ENCODE measurements around the gene STIP1. TPM values are rescaled to one million over a fixed set of nuclear protein-coding genes. Genes with fewer than 3 reads are reported as not detected.

Gene STIP1
- total RNA-seq, 1 experiment from 2014 or later = 171 TPM

DNA sequence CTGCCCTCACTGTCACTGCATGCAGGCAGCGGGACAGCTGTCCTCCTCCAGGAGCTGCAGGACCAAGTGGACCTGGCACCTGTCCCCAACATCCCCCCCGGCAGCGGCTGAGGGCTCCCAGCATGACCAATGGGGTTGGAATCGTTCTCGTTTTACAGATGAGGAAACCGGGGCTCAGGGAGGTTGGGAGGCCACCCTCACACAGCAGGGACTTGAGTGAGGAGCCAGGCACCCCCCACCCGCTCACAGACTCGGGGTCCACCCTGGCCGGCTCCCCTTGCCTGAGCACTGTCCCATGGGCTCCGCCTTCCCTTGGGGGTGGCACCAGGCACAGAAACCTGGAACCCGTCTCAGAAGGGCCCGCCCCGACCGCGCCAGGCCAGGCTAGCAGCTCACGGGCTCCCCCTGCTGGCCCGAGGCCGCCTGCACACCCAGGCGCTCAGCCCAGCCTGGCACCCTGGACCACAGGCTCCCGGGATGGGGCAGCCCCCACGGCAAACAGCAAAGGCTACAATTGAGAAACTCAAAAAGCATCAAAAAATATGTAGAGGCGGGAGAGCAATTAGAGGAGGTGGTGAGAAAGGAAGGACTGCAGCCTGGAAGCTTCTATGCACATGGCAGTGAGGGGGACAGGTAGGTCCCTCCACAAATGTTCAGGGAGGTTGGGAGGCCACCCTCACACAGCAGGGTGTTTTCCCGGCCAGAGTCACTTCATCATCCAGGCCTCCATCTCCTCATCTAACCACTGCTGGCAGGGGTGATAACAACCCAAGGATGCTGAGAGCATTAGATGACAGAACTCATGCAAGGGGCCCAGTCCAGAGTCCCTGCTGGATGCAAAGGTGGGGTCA is 32.9 kb upstream of the STIP1 start:
- H3K4me1 Mint-ChIP-seq (ENCODE audit: insufficient read depth, unreplicated experiment) = no peaks in the 10 kb centered on the region
- DNase-seq (ENCODE audit: unreplicated experiment) = peak; percentile 53
- no peaks in the 10 kb centered on the region for H3K9me3 Mint-ChIP-seq (ENCODE audit: unreplicated experiment)
- intact Hi-C loops (cut with micrococcal nuclease) = loop anchor here (1.0 kb wide), 1 partner anchor 386 kb away; no protein-coding TSS in a partner anchor
- BruUV-seq (replicated peaks) = no TSS peak
- H3K4me3 Mint-ChIP-seq (ENCODE audit: unreplicated experiment) = no peak overlapping the region
- ChIA-PET POLR2A (interaction anchor here (0.9 to 1.3 kb wide), 4 partner anchors 10 to 315 kb away, joined by 3 to 5 read pairs (median 4); no protein-coding TSS in a partner anchor), CTCF (interaction anchor here (0.6 to 2.3 kb wide), 20 partner anchors 10 to 385 kb away, joined by 3 to 10 read pairs (median 4); partner anchors contain the start of gene MACROD1)
- no peak overlapping the region for H3K27ac Mint-ChIP-seq (ENCODE audit: low read depth, unreplicated experiment)
- TF ChIP-seq, protein P1, sequence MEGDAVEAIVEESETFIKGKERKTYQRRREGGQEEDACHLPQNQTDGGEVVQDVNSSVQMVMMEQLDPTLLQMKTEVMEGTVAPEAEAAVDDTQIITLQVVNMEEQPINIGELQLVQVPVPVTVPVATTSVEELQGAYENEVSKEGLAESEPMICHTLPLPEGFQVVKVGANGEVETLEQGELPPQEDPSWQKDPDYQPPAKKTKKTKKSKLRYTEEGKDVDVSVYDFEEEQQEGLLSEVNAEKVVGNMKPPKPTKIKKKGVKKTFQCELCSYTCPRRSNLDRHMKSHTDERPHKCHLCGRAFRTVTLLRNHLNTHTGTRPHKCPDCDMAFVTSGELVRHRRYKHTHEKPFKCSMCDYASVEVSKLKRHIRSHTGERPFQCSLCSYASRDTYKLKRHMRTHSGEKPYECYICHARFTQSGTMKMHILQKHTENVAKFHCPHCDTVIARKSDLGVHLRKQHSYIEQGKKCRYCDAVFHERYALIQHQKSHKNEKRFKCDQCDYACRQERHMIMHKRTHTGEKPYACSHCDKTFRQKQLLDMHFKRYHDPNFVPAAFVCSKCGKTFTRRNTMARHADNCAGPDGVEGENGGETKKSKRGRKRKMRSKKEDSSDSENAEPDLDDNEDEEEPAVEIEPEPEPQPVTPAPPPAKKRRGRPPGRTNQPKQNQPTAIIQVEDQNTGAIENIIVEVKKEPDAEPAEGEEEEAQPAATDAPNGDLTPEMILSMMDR (IDR thresholded peaks at IDR 0.05; ENCODE audit: unreplicated experiment) = peak; percentile 98
- no peaks in the 10 kb centered on the region for H3K36me3 Mint-ChIP-seq (ENCODE audit: insufficient read depth, unreplicated experiment)
- H3K27me3 Mint-ChIP-seq (ENCODE audit: insufficient read depth, unreplicated experiment) = no peaks in the 10 kb centered on the region

DNA sequence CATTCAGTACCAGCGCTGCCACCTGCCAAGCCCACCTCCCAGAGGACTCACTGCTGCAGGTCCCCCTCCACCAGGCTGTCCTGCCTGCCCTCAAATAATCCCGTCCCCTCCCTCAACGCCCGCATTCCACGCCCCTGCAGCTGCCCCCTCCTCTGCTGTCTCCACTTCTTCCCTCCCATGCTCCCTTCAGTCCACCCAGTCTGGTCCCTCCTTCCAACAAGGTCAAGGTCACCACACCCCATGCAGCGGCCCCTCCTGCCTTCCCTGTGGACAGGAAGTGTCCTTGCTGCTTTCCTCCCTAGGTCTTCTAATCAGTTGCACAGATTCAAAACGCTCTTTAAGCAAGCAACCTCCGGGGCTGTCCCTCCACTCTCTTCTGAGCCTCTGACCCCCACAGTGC is 32.2 kb upstream of the STIP1 start:
- no peak for DNase-seq (ENCODE audit: unreplicated experiment)
- no peaks in the 10 kb centered on the region for H3K4me1 Mint-ChIP-seq (ENCODE audit: insufficient read depth, unreplicated experiment)
- ChIA-PET CTCF (interaction anchor here (0.6 to 2.3 kb wide), 9 partner anchors 12 to 371 kb away, joined by 3 to 10 read pairs (median 4); partner anchors contain the start of gene MACROD1), POLR2A (interaction anchor here (1.2 kb wide), 1 partner anchor 31 kb away, joined by 3 read pairs; no protein-coding TSS in a partner anchor)
- TF ChIP-seq, protein P1 (IDR thresholded peaks at IDR 0.05; ENCODE audit: unreplicated experiment) = no peak
- H3K27me3 Mint-ChIP-seq (ENCODE audit: insufficient read depth, unreplicated experiment) = no peaks in the 10 kb centered on the region
- H3K27ac Mint-ChIP-seq (ENCODE audit: low read depth, unreplicated experiment) = no peak overlapping the region
- no peaks in the 10 kb centered on the region for H3K36me3 Mint-ChIP-seq (ENCODE audit: insufficient read depth, unreplicated experiment)
- intact Hi-C loops (cut with micrococcal nuclease) = loop anchor here (1.0 kb wide), 1 partner anchor 387 kb away; no protein-coding TSS in a partner anchor
- no TSS peak for BruUV-seq (replicated peaks)
- H3K4me3 Mint-ChIP-seq (ENCODE audit: unreplicated experiment) = no peak overlapping the region
- H3K9me3 Mint-ChIP-seq (ENCODE audit: unreplicated experiment) = no peaks in the 10 kb centered on the region

DNA sequence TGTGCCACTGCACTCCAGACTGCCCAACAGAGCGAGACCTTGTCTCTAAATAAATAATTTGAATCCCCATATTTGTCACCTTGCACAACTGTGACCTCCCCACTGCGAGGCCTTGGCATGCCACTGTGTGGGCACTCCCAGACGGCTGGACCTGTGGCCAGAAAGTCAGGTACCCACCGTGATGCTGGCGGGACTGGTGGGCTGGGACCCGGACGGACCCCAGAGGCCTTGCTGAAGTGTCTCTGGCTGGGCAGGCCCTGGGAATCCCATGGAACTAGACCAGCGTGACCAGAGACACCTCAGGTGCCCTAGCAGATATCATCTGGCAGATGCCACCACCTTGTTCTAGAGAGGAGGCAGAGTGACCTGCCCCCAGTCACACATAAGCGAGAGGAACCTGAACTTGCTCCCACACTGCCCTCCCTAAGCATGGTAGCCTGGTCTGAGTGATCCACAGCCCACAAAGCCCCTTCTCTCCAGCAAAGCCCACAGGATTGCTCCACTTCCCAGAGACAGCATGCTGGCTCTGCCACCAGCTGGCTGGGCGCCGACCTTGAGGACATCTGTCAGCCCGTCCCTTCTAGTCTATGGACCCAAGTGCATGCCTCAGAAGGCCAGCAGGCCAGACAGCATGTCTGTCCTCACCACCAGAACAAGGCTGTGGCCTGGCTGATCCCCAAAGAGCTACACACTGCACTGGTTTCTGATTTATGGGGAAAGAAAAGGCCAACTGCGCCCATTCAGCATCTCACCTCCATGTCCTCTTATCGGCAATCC is 29.5 kb upstream of the STIP1 start:
- no peaks in the 10 kb centered on the region for H3K27me3 Mint-ChIP-seq (ENCODE audit: insufficient read depth, unreplicated experiment)
- no peak overlapping the region for H3K27ac Mint-ChIP-seq (ENCODE audit: low read depth, unreplicated experiment)
- no peaks in the 10 kb centered on the region for H3K9me3 Mint-ChIP-seq (ENCODE audit: unreplicated experiment)
- ChIA-PET POLR2A (no interaction called here), CTCF (interaction anchor here (0.6 to 0.7 kb wide), 2 partner anchors 123 to 147 kb away, joined by 3 read pairs; no protein-coding TSS in a partner anchor)
- H3K4me1 Mint-ChIP-seq (ENCODE audit: insufficient read depth, unreplicated experiment) = no peaks in the 10 kb centered on the region
- TF ChIP-seq, protein P1 (IDR thresholded peaks at IDR 0.05; ENCODE audit: unreplicated experiment) = no peak
- peaks cover 5% of the 10 kb centered on the region for H3K36me3 Mint-ChIP-seq (ENCODE audit: insufficient read depth, unreplicated experiment)
- BruUV-seq (replicated peaks) = no TSS peak
- no peak overlapping the region for H3K4me3 Mint-ChIP-seq (ENCODE audit: unreplicated experiment)
- intact Hi-C loops (cut with micrococcal nuclease) = no loop called here
- DNase-seq (ENCODE audit: unreplicated experiment) = no peak

Data from MCF 10A (cell line).